GM18520 (cell line): ENCODE results near the gene HHAT.
"Not testable (repeated sequence)": the region's sequence is repeated elsewhere in the genome, so short reads cannot be mapped to it uniquely, and the experiment has no call there.

Experiments
- ATAC-seq: cut with Tn5 transposase; IDR thresholded peaks from one replicate; pipeline ENCODE4 v1.9.1; 2021; ENCODE audit not compliant: unreplicated experiment

The HHAT gene

DNA sequence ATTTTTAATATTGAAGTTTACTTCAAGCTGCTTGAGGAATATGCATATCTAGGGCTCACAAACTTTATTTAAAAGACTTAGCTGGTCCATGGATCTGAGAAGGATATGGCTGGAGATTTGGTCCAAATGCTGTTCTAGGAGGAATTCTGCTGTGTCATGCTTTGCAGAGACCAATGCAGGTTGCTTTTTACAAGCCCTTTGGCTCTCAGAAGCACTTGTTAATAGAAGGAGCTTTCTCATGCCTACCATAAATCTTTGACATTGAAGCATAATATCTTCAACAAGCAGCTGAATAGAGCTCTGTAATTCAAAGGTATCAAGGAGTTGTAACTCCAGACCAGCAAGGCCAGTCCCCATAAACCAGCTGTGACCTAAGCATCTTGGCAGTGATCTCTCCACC is 299.1 kb downstream of the HHAT start:
- ATAC-seq = no peak

DNA sequence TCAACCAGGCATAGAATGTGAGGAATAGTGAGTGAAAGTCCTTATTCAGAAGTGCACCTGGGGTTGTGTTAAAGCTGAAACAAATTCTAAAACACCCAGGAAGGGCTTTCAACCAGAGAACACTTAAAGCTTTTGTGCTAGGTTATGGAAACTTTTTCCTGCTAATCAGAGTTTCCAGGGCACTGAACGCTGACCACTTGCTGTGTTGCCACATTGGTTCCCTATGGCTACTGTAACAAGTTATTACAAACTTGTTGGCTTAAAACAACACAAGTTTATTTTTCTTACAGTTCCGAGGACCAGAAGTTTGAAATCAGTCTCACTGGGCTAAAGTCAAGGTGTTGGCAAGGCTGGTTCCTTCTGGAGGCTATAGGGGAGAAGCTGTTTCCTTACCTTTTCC is 300.6 kb downstream of the HHAT start:
- no peak for ATAC-seq

- no peak for ATAC-seq
Measured at GRCh38 chr1:210631399-210631798, 302.7 kb downstream of the HHAT start.

- no peak for ATAC-seq
Measured at GRCh38 chr1:210633140-210633539, 304.4 kb downstream of the HHAT start.

DNA sequence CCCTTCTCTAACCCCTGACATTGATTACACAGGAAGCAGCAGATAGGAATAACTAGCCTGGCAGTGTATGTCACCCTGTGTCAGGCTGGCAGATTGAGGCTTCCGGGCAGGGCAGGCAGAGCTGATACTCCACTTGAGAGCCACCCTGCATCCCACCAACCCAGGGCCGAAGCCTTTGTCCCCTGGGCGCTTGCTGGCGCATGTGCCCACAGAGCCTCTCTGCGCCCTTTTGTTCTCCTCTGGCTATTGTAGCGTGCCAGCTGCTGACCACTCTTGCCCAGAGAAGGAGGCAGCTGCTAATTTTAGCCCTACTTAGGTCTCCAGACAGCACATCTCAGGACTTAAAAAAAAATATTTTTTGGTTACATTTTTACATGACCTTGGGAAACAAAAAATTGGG is 304.9 kb downstream of the HHAT start:
- no peak for ATAC-seq

- no peak for ATAC-seq
Measured at GRCh38 chr1:210635108-210635507, 306.4 kb downstream of the HHAT start.

- ATAC-seq = no peak
Measured at GRCh38 chr1:210641582-210641981, 312.9 kb downstream of the HHAT start.

GRCh38 chr1:210645582-210646257 is 317.0 kb downstream of the HHAT start:
- ATAC-seq = no peak

DNA sequence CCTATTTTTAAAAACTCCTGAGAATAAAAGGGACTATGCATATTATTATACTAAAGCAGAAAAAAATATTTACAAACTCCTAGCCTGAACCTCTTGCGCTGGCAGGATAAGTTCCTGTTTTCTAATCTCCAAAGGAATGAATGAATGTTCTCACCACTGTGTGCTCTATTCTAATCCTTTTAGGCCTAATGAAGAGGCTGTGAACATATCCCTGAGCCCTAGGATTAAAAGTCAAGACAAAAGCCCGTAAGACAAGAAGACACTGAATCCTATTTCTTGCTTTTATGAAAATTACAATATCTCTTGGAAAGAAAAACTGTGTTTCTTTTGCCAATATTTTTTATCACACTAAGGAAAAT is 317.5 kb downstream of the HHAT start:
- no peak for ATAC-seq

DNA sequence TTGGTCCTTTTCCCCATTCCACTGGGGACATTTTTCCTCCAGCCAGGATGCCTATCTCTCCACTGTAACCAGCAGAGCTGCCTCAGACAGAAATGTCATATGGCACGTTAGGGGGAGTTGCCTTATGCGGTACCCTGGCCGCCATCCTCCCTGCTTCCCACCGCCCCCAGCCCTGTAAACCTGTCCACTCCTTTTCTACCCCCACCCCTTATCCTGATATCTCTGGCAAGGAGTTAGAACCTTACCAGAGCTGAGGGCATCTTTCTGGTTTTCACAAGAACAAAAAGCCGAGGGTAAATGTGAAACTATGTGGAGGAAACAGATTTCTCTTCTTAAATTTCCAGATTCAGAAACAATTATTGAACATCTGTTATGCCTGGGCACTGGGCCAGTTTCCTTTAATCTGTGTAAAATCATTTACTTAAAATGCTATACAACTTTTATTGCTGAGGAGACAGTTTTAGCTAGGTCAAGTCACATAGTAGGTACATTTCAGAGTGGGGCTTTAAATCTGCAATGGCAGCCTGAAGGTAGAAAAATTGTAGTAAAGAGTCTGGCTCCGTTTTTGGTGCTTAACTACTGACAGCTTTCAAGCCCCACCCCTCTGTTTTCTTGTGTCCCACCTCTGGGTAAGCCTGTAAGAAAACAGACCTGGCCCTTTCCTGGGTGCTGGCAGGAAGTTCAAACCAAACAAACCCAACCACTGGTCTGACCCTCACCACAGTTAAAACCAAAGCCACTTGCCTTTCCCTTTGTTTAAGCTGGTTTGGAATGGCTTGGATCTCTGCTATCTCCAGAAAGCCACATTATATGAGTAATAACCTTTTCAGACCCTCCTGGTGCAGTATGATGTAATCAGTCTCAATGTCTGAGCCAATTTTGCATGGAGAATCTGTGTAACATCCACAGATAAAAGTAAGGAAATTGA is 319.0 kb downstream of the HHAT start:
- ATAC-seq = no peak

DNA sequence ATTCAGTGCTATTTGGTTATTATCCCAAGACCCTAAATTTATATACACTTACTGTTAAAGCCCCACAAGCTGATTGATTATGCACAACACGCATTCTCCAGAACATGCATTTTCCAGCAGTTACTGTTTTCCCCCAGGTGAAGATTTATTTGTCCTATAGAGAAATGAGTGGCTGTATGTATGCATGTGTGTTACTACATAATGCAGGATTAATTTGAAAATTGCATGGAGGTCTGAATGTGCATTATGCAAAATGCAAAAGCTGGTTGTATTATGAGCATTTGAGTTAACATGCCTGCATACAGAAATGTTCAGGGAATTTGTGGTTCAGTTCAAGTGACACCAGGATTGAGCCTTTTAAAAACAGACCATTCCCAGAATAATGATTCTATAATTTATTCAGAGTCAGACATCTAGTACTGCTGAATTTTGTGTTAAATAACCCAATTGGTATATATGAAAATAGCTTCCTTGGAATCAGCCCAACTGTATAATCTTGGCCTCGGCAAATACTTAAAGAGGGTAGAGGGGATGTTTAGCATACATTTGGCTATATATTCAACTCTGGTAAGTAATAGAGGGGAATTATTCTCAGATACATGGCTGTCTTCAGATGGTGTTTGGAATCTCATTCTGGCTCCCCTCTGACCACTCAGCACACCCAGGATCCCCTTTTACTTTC is 320.0 kb downstream of the HHAT start:
- no peak for ATAC-seq

DNA sequence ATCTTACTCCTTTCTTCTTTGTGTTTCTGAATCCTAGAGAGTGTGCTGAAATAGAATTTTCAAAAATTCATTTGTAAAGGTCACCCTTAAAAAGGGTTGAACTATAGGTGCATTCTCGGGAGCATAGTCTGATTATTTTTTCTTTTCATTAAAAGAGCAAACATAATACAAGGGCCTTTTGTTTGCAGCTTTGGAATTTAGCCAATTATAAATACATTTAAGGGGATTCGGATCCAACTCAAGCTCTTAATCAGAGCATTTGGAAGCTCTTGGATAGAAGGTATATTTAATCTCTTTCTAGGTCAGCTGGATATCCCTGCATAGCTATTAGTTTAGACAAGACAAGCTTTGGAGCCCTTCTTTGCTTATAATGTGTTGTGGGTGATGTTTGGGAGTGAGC is 321.7 kb downstream of the HHAT start:
- no peak for ATAC-seq

- no peak for ATAC-seq
Measured at GRCh38 chr1:210652329-210652954, 323.7 kb downstream of the HHAT start.

- no peak for ATAC-seq
Measured at GRCh38 chr1:210653771-210654170, 325.1 kb downstream of the HHAT start.

GRCh38 chr1:210654176-210654981 is 325.7 kb downstream of the HHAT start:
- no peak for ATAC-seq

DNA sequence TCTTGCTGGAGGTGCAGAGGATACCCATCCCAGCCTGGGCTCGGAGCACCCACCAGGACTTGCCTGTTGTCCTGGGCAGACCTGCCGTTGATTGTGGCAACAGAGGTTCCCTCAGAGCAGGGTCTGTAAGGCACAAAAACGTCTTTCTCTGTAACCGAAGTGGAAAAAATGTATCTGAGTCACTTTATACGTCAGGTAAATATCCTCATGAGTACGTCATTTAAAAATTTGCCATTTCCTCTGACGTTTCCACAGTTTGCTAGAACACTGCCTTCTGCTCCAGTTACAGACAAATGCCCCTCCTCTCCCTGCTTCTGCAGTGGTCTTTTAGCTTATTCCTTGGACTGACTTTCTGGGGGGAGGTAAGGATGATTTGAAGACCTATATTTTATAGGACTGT is 326.8 kb downstream of the HHAT start:
- no peak for ATAC-seq

DNA sequence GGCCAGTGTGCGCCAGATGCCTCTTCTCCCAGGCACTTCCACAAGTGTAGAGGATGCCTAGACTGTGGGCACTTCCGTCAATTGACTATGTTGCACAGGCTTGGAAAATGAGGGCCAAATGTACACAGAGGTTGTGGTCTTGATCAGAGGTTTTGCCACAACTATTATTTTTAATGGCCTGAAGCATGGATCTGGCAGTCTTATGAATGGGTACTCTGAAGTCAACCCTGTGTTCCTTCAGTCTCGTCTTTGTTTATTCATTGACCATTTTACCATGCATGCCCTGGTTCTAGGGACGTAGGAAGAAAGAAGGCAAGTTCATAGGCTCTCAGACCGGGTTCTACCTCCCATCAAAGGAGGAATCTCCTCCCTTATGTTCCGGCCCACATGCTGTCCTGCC is 329.1 kb downstream of the HHAT start:
- ATAC-seq = no peak

GRCh38 chr1:210661520-210661919 is 332.8 kb downstream of the HHAT start:
- not testable (repeated sequence) for ATAC-seq

DNA sequence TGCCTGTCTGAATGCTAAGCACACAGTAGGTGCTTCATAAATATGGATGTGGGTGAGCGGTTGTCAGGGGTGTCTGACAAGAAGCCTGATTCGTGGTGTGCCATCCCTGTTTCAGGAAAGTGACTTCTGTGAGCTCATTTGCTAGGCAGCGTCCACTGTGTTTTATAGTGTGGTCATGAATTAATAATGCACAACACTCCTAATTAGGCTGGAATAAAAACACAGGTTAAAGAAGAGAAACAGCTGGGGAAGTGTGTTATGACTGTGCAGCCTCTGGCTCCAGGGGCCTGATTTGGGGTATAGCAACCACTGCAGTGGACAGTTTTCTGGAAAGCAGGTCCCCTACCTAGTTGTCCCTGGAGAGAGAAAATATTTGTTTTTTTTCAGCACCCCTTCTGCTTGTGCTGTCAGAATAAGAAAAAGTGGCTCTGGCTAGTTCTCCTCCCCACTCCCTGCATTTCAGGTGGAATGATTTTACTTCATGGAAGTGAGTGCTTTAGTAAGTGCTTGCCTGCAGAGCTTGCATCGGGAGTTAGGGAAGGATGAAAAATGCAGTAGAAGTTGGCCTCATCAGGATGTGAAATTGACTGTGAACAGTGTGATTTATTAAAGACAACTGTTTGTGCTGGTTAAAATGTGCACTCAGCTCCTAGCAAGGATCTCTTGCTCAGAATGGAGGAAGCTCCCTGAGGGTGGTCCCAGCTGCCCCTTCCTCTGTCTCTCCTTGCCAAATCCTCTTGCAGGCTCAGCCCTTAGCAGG is 333.8 kb downstream of the HHAT start:
- no peak for ATAC-seq
